HG02870 (cell line): ENCODE data around the gene ORAI2.
"Not testable (repeated sequence)": the region's sequence is repeated elsewhere in the genome, so short reads cannot be mapped to it uniquely, and the experiment has no call there.

Experiments
- ATAC-seq: cut with Tn5 transposase; IDR thresholded peaks from one replicate; pipeline ENCODE4 v1.9.1; 2021; ENCODE audit warnings: mild to moderate bottlenecking, moderate library complexity; ENCODE audit not compliant: unreplicated experiment

ORAI2 gene

GRCh38 chr7:102468478-102469350 is 35.3 kb downstream of the ORAI2 start:
- ATAC-seq, result no peak

- no peak for ATAC-seq
Measured at GRCh38 chr7:102469351-102469971, 36.1 kb downstream of the ORAI2 start.

- ATAC-seq, result no peak
Measured at GRCh38 chr7:102469972-102470825, 36.8 kb downstream of the ORAI2 start.

GRCh38 chr7:102471791-102472125 is 38.4 kb downstream of the ORAI2 start:
- no peak for ATAC-seq

GRCh38 chr7:102472126-102473041 is 39.0 kb downstream of the ORAI2 start:
- no peak for ATAC-seq

GRCh38 chr7:102473271-102473991 is 40.1 kb downstream of the ORAI2 start:
- ATAC-seq, result no peak

GRCh38 chr7:102474116-102474515 is 40.7 kb downstream of the ORAI2 start:
- ATAC-seq, result not testable (repeated sequence)

- ATAC-seq, result not testable (repeated sequence)
Measured at GRCh38 chr7:102474736-102475435, 41.5 kb downstream of the ORAI2 start.

- ATAC-seq, result peak; percentile 87
Measured at GRCh38 chr7:102478314-102479208, 45.2 kb downstream of the ORAI2 start, which contains the start of gene POLR2J. POLR2J (minus strand) TSS chr7:102478922; CDS start chr7:102478860, 62 bp downstream.

GRCh38 chr7:102479209-102479584 is 45.8 kb downstream of the ORAI2 start:
- ATAC-seq, result peak; percentile 17

- not testable (repeated sequence) for ATAC-seq
Measured at GRCh38 chr7:102479982-102480637, 46.7 kb downstream of the ORAI2 start.

GRCh38 chr7:102481962-102482361 is 48.6 kb downstream of the ORAI2 start:
- ATAC-seq, result not testable (repeated sequence)

- not testable (repeated sequence) for ATAC-seq
Measured at GRCh38 chr7:102484317-102484716, 50.9 kb downstream of the ORAI2 start.

- ATAC-seq, result peak; percentile 72
Measured at GRCh38 chr7:102490529-102491075, 57.2 kb downstream of the ORAI2 start.

GRCh38 chr7:102493220-102493935 is 60.0 kb downstream of the ORAI2 start:
- not testable (repeated sequence) for ATAC-seq

GRCh38 chr7:102494026-102494425 is 60.7 kb downstream of the ORAI2 start:
- ATAC-seq, result not testable (repeated sequence)
